HG03575 (cell line): ENCODE measurements around the gene KCNG4.
"Not testable (repeated sequence)": the region's sequence is repeated elsewhere in the genome, so short reads cannot be mapped to it uniquely, and the experiment has no call there.

Experiments used
- ATAC-seq: cut with Tn5 transposase; IDR thresholded peaks from one replicate; pipeline ENCODE4 v1.9.1; 2021; ENCODE audit not compliant: unreplicated experiment, insufficient number of reproducible peaks, low FRiP score; ENCODE audit errors: extremely low read depth

Gene KCNG4

DNA sequence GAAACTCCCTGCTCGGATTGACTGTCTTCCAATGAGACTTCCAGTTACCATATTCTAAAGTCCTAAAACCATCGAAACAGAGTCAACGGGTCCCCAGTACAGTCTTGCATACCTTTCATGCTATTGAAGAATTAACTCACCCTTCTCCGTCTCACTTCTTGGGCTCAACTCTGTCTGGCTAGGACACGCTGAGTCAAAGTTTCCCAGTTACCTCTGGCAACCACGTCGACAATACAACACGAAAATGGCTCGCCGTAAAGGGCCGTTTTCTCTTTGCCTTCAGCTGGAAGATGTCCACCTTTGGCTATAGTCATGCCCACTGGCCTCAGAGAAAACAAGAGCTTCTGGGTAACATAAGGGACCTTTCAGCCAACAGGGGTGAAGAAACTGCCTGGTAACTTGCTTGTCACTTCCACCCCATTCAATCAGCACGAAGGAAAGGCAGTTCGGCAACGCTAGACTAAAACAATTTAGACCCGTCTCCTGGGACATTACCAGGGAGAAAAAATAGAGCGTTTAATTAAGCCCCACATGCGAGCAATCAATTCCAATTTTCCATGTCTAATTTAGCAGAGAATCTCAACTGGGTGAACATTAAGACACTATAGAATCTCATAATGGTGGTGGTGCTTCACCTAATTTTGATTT is 21.5 kb downstream of the KCNG4 start:
- no peak for ATAC-seq

- ATAC-seq = not testable (repeated sequence)
Observed at GRCh38 chr16:84216144-84216543, 23.7 kb downstream of the KCNG4 start.

DNA sequence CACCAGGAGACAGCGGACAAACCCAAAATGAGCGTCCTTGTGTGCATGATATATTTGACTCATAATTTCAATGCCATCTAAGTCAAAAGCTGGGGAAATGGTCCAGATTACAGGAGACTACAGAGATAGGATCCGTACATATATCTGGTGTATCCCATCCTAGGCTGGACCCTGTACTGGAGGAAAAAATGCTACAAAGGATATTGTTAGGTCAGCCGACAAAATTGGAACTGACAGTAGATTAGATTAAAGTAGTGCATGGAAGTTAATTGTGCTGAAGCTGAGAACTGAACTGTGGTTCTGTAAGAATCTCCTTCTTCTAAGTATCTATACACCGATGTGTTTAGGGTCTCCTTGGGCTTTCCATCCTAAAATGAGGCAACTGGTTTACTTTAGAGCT is 24.3 kb downstream of the KCNG4 start:
- ATAC-seq = no peak

- ATAC-seq = no peak
Observed at GRCh38 chr16:84214451-84215066, 25.3 kb downstream of the KCNG4 start.

GRCh38 chr16:84212631-84213030 is 27.2 kb downstream of the KCNG4 start:
- no peak for ATAC-seq

- ATAC-seq = no peak
Observed at GRCh38 chr16:84212154-84212553, 27.7 kb downstream of the KCNG4 start.

DNA sequence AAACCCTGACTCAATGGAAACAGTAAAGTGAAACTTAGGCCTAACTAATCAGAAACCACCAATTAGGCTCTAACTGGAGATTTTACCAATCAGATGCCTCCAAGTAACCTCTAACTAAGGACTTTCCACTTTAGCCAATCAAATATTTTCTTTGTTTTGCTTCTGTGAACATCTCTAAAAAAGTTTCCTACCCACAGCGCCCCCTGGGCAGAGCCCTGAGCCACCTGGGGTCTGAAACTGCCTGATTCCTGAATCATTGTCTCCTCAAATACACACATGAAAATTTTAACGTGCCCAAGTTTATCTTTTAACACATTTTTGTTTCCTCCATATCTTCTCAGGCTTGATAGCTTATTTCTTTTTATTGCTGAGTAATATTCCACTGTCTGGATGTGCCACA is 29.8 kb downstream of the KCNG4 start:
- ATAC-seq = no peak

- no peak for ATAC-seq
Observed at GRCh38 chr16:84207879-84208278, 31.9 kb downstream of the KCNG4 start.

DNA sequence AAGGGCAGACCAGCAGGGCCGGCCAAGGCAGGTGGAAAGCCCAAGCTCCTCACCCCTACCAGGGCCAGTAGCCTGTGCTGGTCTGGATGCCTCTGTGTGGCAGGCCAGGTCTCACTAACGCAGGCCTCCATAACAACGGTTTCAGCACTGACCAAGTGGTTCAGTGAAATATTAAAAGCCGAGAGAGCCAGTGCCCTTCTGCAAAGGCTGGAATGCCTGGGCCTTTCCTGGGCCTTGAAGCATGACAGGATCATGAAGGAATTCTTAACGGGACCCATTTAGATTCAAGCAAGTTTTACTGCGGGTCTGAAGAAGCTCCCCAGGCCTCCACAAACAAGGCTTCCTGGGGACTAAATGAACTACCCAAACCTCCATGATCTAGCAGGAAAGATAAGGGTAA is 32.6 kb downstream of the KCNG4 start:
- no peak for ATAC-seq

- ATAC-seq = no peak
Observed at GRCh38 chr16:84205976-84206691, 33.7 kb downstream of the KCNG4 start.

- ATAC-seq = not testable (repeated sequence)
Observed at GRCh38 chr16:84205123-84205522, 34.7 kb downstream of the KCNG4 start.

GRCh38 chr16:84204551-84204950 is 35.3 kb downstream of the KCNG4 start:
- not testable (repeated sequence) for ATAC-seq

DNA sequence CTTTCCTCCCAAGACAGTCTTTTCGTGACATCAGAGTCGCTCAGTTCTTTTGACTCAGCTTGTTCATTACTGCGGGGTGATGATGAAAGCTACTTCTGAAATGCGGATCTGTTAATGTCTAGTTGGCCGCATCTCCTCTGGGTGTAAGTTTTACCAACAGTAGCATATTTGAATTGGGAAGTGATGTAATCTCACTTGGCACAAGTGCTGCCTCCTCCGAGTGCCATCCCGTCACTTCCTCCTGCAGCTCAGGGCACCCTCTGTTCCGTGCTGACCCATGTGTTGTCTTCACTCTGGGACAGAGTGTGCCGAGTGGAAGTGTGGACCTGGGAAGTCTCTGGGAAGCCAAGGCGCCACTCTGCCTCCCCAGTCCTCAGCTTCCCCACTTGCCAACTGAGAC is 40.0 kb downstream of the KCNG4 start:
- ATAC-seq = no peak

DNA sequence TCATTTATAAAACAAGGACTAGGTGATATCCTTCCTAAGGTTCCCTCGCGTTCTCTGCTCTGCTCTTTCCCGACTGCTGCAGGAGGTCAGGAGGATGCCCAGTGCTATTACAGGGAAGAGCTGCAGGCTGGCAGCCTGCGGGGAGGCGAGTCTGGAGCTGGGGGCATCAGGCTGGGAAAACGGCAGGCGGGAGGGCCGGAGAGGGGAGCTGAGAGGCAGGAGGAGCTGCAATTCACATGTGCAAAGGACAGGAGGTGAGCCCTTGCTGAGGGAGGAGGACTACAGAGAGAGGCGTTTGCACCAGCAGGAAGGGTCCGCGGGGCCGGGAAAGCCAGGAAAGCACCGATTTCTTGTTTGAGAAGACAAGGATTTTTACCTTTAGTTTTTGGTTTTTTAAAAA is 40.7 kb downstream of the KCNG4 start:
- no peak for ATAC-seq

DNA sequence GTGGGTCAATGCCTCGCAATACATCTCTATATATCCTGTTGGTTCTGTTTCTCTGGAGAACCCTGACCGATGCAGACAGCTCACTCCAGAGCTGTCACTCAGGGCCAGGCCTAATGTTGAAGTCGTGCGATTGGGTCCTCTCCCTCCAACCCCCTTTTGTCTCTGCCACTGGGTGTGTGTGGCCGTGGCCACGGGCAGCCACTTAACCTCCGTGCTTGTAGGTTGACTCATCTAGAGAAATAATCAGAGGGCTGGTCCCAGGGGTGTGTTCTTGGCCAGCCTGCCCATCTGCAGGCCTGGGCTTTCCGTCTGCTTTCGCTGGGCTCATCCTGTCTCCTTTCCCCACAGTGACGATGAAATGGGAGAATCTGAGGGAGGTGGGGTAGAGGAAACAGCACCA is 41.4 kb downstream of the KCNG4 start:
- ATAC-seq = no peak

DNA sequence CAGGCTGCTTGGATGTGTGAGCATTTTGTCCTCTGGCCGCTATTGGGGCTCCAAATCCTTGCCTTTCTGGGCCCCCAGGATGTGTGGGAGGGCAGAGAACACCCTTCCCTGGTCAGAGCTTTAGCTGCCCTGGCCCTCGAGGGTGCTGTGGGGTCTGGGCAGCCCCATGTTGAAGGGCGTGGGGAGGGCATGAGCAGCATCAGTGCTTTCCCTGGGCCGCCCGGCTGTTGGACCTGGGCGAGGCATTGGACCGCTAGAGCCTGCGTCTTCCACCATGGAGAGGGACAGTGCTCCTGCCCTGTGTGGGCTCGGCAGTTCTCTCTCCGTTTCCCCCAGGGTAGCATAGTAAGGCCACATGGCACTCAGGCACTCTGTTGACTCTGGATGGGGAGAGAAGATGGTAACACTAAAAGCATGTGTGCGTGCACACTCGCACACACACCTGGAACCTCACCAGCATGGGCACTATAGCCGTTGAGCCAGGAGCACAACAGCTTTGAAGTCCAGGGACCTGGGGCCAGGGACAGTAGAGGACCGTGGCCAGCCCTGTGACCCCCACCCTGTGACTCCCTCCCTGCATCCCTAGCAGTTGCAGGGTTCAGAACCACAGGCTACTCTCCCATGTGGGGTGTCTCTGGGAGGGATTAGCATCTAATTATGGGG is 42.2 kb downstream of the KCNG4 start:
- ATAC-seq = no peak

DNA sequence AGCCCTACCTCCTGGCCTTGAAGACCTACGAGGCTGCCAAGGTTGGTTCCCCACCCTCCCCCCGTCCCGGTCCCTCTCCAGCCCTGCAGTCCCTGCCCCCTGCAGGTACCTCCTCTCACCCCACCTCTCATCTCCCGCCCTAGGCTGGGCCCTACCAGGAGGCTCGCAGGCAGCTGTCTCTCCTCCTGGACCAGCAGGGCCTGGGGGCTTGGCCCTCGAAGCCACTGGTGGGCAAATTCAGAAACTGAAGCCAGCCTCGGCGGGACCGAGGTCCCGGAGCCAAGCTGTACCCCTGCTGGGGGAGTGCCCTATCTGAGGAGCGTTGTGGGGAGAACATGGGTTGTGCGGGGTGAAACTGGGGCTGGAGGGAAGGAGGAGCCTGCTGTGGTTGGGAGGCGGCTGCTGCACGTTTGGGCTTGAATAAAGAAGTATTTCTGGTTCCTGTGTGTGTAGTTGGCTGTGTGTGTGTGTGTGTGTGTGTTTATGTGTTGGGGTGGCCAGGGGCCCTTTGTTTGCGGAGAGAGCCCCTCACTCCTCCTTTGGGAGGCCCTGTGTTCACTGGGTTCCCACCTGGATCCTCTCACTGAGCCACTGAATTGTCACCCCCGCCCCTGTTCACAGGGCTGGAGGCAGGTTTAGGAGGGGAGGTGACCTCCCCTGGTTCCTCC is 43.0 kb downstream of the KCNG4 start:
- no peak for ATAC-seq

DNA sequence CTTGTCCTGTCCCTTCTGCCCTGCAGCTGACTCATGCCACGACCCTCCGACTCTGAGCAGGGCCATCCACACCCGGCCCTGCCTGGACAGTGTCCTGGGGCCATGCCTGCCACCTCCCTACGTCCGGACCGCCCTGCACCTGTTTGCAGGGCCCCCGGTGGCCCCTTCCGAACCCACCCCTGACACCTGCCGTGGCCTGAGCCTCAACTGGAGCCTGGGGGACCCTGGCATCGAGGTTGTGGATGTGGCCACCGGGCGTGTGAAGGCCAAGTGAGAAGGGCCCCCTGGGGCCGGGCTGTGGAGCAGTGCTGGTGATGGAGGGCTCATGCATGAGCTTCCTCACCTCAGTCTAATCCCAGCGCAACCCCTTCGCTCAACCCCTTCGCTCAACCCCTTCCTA is 43.7 kb downstream of the KCNG4 start:
- ATAC-seq = no peak
